Skin of body (tissue), 3 donors: ENCODE measurements around the gene LBHD1. TPM values are rescaled to one million over a fixed set of nuclear protein-coding genes. Genes with fewer than 3 reads are reported as not detected.
"Not testable (repeated sequence)": the region's sequence is repeated elsewhere in the genome, so short reads cannot be mapped to it uniquely, and the experiment has no call there.

Experiments
- DNase-seq: peaks from one replicate; lab custom pipeline; 2025; lab: John Stamatoyannopoulos, UW
- small RNA-seq: library from RNA; depleted of rRNA; stranded (forward); fragments of <200 nt; gene quantifications from one replicate; pipeline ENCODE3, GENCODE V24; 2014; ENCODE audit warnings: low replicate concordance
- total RNA-seq: library from RNA; depleted of rRNA; stranded (reverse); fragments of >200 nt; gene quantifications from one replicate; pipeline ENCODE4 v1.2.3, GENCODE V29; 2014

Gene LBHD1
- total RNA-seq, 1 donor from 2014 or later: 6.4 TPM

DNA sequence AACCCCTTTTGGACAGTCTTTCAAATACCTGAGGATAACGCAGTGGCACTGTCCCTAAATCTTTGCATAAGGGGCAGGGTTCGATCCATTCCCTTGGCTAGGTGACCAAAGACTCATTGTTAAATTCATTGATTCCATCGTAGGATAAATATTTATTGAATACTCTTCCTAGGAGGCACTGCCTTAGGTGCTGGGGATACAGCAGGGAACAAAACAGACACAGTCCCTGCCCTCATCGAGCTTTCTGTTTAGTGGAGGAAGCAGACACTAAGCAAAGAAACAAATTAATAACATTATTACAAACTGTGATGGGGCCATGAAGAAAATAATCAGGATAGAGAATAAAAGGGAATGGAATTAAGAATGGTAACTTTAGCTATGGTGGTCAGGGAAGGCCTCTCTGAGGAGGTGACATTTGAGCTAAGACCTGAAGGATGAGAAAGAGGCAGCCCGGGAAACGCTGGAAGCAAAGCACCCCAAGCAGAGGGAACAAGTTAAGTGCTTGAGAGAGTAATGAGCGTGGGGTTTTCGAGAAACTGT is 51.0 kb downstream of the LBHD1 start:
- DNase-seq: no peak

DNA sequence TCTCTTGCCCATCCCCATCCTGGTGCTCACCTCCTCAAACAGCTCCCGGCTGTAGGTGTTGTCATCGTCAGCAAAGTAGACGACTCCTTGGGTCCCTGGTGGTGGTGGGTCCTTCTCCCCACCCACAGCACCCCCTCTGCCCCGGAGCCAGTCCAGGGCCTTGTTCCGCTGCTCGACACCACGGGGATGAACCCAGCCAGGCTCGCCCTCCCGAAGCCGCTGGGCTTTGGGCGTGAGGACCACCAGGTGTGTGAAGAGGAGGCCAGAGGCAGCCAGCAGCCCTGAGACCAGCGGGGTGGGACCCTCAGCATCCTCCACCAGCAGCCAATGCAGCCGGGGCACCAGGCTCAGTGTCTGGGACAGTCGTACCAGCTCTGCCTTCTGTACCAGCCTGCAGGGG is 55.1 kb downstream of the LBHD1 start:
- DNase-seq: not testable (repeated sequence)

DNA sequence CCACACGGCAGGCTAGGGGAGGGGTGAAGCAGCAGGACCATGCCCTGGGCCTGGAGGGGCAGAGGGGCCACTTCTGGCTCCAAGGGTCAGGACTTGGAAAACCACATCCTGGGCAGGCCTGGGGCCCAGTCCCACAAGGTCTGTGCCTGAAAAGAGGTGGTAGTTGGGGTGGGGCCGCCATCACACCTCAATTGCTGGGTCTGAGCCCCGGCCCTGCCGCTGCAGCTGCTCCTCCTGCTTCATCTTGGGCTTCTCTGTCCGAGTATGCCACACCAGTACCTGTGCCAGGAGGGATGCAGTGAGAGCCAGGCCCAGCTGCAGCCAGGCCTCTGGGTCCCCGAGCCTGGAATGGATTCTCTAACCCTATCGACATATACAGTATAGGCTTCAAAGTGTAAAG is 56.5 kb downstream of the LBHD1 start:
- DNase-seq: no peak

DNA sequence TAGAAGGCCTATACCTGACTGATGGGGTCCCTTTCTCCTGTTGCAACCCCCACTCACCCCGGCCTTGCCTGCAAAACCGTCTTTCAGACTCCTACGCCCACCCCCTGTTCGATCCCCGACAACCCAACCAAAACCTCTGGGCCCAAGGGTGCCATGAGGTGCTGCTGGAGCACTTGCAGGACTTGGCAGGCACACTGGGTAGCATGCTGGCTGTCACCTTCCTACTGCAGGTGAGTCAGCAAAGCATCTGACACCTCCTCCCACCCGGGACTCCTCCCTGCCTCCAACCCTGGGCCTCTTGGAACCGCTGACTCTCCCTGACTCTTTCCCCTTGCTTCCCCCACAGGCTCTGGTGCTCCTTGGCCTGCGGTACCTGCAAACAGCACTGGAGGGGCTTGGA is 57.8 kb downstream of the LBHD1 start:
- DNase-seq: no peak

DNA sequence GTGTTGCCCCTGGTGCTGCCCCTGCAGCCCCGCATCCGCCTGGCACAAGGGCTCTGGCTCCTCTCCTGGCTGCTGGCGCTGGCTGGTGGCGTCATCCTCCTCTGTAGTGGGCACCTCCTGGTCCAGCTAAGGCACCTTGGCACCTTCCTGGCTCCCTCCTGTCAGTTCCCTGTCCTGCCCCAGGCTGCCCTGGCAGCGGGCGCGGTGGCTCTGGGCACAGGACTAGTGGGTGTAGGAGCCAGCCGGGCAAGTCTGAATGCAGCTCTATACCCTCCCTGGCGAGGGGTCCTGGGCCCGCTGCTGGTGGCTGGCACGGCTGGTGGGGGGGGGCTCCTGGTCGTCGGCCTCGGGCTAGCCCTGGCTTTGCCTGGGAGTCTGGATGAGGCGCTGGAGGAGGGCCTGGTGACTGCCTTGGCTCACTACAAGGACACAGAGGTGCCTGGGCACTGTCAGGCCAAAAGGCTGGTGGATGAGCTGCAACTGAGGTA is 58.7 kb downstream of the LBHD1 start:
- no peak for DNase-seq

Small RNA genes within 50 kb of the gene (small RNA-seq; reads per million reads assigned to genes)
- not detected for gene SNORA57

Other genes starting within 250 kb of the LBHD1 start
- gene AHNAK, start 125.5 kb downstream of the LBHD1 start, total RNA-seq: 567 TPM
- 1,310 TPM for gene EEF1G, start 98.4 kb downstream of the LBHD1 start, total RNA-seq
- 4.1 TPM for gene TUT1, start 80.7 kb downstream of the LBHD1 start, total RNA-seq
- 78.4 TPM for gene MTA2, start 70.4 kb downstream of the LBHD1 start, total RNA-seq
- 14.6 TPM for gene EML3, start 59.5 kb downstream of the LBHD1 start, total RNA-seq
- gene ROM1, start 59.0 kb downstream of the LBHD1 start, total RNA-seq: 1.5 TPM
- 12.5 TPM for gene B3GAT3, start 50.3 kb downstream of the LBHD1 start, total RNA-seq
- 103 TPM for gene GANAB, start 25.7 kb downstream of the LBHD1 start, total RNA-seq
- 8.5 TPM for gene INTS5, start 19.0 kb downstream of the LBHD1 start, total RNA-seq
- 23.7 TPM for gene C11orf98, start 7.1 kb downstream of the LBHD1 start, total RNA-seq
- gene CSKMT, start 7.0 kb downstream of the LBHD1 start, total RNA-seq: 9.9 TPM
- gene UQCC3, start 594 bp downstream of the LBHD1 start, total RNA-seq: 5.6 TPM
- 57.2 TPM for gene UBXN1, start 6.8 kb upstream of the LBHD1 start, total RNA-seq
- 12.7 TPM for gene LRRN4CL, start 17.3 kb upstream of the LBHD1 start, total RNA-seq
- gene BSCL2, start 35.2 kb upstream of the LBHD1 start, total RNA-seq: 21.6 TPM
- gene GNG3, start 35.4 kb upstream of the LBHD1 start, total RNA-seq: not detected
- 33.3 TPM for gene HNRNPUL2, start 55.2 kb upstream of the LBHD1 start, total RNA-seq
- gene TTC9C, start 56.2 kb upstream of the LBHD1 start, total RNA-seq: 23.9 TPM
- 7.0 TPM for gene ZBTB3, start 81.9 kb upstream of the LBHD1 start, total RNA-seq
- 53.7 TPM for gene POLR2G, start 89.3 kb upstream of the LBHD1 start, total RNA-seq
- gene TAF6L, start 99.1 kb upstream of the LBHD1 start, total RNA-seq: 13.8 TPM
- gene TMEM179B, start 115.1 kb upstream of the LBHD1 start, total RNA-seq: 16.9 TPM
- 9.3 TPM for gene TMEM223, start 119.7 kb upstream of the LBHD1 start, total RNA-seq
- gene NXF1, start 133.2 kb upstream of the LBHD1 start, total RNA-seq: 33.4 TPM
- gene STX5, start 159.8 kb upstream of the LBHD1 start, total RNA-seq: 38.2 TPM
- gene TEX54, start 160.6 kb upstream of the LBHD1 start, total RNA-seq: not detected
- gene WDR74, start 167.3 kb upstream of the LBHD1 start, total RNA-seq: 36.1 TPM
- gene SLC3A2, start 208.6 kb upstream of the LBHD1 start, total RNA-seq: 124 TPM
- gene CHRM1, start 249.1 kb upstream of the LBHD1 start, total RNA-seq: 0.69 TPM